Activated CD8-positive, alpha-beta T cell treated with anti-CD3 and anti-CD28 coated beads, Interleukin-2, amount 10 ng/mL, durations not matched to agents 7 days and 5 days (primary cell): ENCODE measurements around the gene GPR15. TPM values are rescaled to one million over a fixed set of nuclear protein-coding genes. Genes with fewer than 3 reads are reported as not detected.
A peak's percentile ranks its signal among the peaks of the same experiment; 100 is the strongest.
"Not testable (repeated sequence)": the region's sequence is repeated elsewhere in the genome, so short reads cannot be mapped to it uniquely, and the experiment has no call there.

ENCODE experiments used
- ATAC-seq: fragments of 150-1000 bp; cut with Tn5 transposase; one replicate; pipeline ENCODE4 v1.10.0; 2021; ENCODE audit warnings: moderate library complexity
- CTCF ChIA-PET: fragments of 350-600 bp; sonication (Branson Sonifier 250); formaldehyde crosslinking; loops from one replicate; lab custom pipeline; 2021; ENCODE audit warnings: antibody characterized with exemption; lab: Charles Lee
- POLR2A ChIA-PET: fragments of 350-600 bp; sonication (Branson Sonifier 250); formaldehyde crosslinking; loops from one replicate; lab custom pipeline; 2021; ENCODE audit warnings: antibody characterized with exemption; lab: Charles Lee
- DNase-seq: peaks from one replicate; pipeline ENCODE4 v3.0.0-alpha.2; 2020
- H3K27ac Mint-ChIP-seq: one replicate; pipeline ENCODE4 v1.8.0; 2021; ENCODE audit warnings: mild to moderate bottlenecking, mixed read lengths
- H3K27me3 Mint-ChIP-seq: one replicate; pipeline ENCODE4 v1.8.0; 2021; ENCODE audit warnings: low read depth, mixed read lengths
- H3K36me3 Mint-ChIP-seq: one replicate; pipeline ENCODE4 v1.8.0; 2021; ENCODE audit warnings: low read depth, mixed read lengths
- H3K4me1 Mint-ChIP-seq: one replicate; pipeline ENCODE4 v1.8.0; 2021; ENCODE audit warnings: low read depth, mixed read lengths
- H3K4me3 Mint-ChIP-seq: one replicate; pipeline ENCODE4 v1.8.0; 2021; ENCODE audit warnings: mild to moderate bottlenecking, mixed read lengths
- H3K9me3 Mint-ChIP-seq: one replicate; pipeline ENCODE4 v1.8.0; 2022; ENCODE audit warnings: mixed read lengths; ENCODE audit not compliant: insufficient read depth
- total RNA-seq, 2 experiments: library from RNA; stranded (reverse); gene quantifications; one replicate each; pipeline ENCODE4 v1.2.3, GENCODE V29; 2021

Gene GPR15
- total RNA-seq, 2 experiments from 2014 or later = 18.9 to 19.7 TPM

DNA sequence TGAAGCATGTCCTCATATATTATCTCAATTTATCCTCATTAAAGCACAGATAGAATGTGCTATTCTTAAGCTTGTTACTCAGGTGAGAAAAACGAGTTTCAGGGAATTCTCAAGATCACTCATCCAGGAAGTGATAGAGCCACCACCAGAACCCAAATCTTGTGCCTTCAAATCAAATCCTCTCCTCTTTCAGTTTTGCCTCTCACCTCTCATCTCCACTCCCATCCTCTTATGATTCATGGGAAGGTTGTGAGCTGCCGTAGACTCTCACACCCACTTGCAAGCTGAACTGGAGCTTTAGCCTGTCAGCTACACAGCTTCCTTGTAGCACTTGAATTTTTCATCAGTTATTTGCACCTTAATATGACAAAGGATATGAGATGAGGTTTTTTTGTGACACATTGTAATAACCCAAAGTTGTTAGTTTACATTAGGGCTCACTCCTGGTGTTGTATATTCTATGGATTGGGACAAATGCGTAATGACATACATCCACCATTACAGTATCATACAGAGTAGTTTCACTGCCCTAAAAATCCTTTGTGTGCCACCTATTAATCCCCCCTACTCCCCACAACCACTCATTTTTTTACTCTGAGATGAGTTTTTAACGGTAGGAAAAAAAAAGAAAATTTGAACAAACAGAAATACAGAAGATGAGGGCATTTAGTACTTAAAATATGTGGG is 25.7 kb downstream of the GPR15 start:
- Mint-ChIP-seq H3K4me3 (peak overlapping the region; percentile 89), H3K4me1 (peaks cover 88% of the 10 kb centered on the region), H3K27ac (peak overlapping the region; percentile 97), H3K9me3 (peaks cover 13% of the 10 kb centered on the region), H3K27me3 (no peaks in the 10 kb centered on the region), H3K36me3 (peaks cover 49% of the 10 kb centered on the region)
- ATAC-seq (peak; percentile 26), DNase-seq (peak; percentile 59)
- ChIA-PET CTCF (interaction anchor here (0.9 to 6.6 kb wide), 7 partner anchors 8 to 36 kb away, joined by 3 to 36 read pairs (median 21); partner anchors contain the start of genes CLDND1 and GPR15), POLR2A (interaction anchor here (1.0 to 11.8 kb wide), 9 partner anchors 7 to 41 kb away, joined by 3 to 217 read pairs (median 34); partner anchors contain the start of genes CLDND1, CPOX and GPR15)

DNA sequence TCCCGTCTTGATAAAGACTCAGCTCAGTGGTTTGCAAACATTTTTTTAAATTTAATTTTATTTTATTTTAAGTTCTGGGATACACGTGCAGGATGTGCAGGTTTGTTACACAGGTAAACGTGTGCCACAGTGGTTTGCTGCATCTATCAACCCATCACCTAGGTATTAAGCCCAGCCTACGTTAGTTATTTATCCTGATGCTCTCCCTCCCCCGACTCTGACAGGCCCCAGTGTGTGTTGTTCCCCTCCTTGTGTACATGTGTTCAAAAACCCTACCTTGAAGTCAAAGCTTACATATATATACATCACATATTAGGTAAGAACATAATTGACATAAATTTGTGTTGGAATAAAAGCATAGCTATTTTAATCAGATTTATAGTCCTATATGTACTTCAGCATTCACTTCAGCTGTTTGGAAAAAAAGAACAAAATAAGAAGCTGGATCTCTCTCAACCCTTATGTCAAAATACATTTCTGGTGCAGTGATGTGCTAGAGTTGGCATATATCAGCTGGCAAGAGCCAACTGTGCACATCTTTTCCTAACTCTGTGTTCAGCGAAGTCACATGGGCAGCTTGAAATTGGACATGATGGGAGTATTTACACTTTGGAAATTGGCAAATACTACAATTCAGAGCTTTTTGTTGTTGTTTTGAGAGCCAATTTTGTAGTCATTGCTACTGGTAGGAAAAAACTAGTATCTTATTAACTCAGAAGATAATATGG is 26.5 kb downstream of the GPR15 start:
- H3K36me3 Mint-ChIP-seq = peaks cover 41% of the 10 kb centered on the region
- ATAC-seq (no peak), DNase-seq (no peak)
- POLR2A ChIA-PET = interaction anchor here (0.6 to 11.8 kb wide), 8 partner anchors 6 to 37 kb away, joined by 3 to 217 read pairs (median 48); partner anchors contain the start of genes CLDND1, CPOX and GPR15
- peak overlapping the region; percentile 89 for H3K4me3 Mint-ChIP-seq
- peaks cover 87% of the 10 kb centered on the region for H3K4me1 Mint-ChIP-seq
- no peaks in the 10 kb centered on the region for H3K27me3 Mint-ChIP-seq
- H3K9me3 Mint-ChIP-seq = peaks cover 13% of the 10 kb centered on the region
- H3K27ac Mint-ChIP-seq = peak overlapping the region; percentile 97
- CTCF ChIA-PET = interaction anchor here (0.7 to 6.6 kb wide), 7 partner anchors 9 to 37 kb away, joined by 3 to 36 read pairs (median 4); partner anchors contain the start of gene CLDND1

DNA sequence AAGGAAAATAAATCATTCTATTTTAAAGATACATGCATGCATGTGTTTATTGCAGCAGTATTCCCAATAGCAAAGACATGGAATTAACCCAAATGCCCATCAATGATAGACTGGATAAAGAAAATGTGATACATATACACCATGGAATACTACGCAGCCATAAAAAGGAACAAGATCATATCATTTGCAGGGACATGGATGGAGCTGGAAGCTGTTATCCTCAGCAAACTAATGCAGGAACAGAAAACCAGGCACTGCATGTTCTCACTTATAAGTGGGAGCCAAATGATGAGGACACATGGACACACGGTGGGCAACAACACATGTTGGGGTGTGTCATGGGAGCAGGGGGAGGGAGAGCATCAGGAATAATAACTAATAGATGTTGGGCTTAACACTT is 28.0 kb downstream of the GPR15 start:
- DNase-seq, H3K27ac Mint-ChIP-seq, H3K27me3 Mint-ChIP-seq, ATAC-seq, H3K4me3 Mint-ChIP-seq: not testable (repeated sequence)
- Mint-ChIP-seq H3K9me3 (peaks cover 13% of the 10 kb centered on the region), H3K36me3 (peaks cover 32% of the 10 kb centered on the region), H3K4me1 (peaks cover 91% of the 10 kb centered on the region)
- POLR2A ChIA-PET = interaction anchor here (1.0 to 11.8 kb wide), 5 partner anchors 10 to 39 kb away, joined by 3 to 217 read pairs (median 7); partner anchors contain the start of genes CLDND1, CPOX and GPR15
- CTCF ChIA-PET = interaction anchor here (1.0 to 2.3 kb wide), 3 partner anchors 14 to 23 kb away, joined by 3 to 6 read pairs (median 3); no protein-coding TSS in a partner anchor

DNA sequence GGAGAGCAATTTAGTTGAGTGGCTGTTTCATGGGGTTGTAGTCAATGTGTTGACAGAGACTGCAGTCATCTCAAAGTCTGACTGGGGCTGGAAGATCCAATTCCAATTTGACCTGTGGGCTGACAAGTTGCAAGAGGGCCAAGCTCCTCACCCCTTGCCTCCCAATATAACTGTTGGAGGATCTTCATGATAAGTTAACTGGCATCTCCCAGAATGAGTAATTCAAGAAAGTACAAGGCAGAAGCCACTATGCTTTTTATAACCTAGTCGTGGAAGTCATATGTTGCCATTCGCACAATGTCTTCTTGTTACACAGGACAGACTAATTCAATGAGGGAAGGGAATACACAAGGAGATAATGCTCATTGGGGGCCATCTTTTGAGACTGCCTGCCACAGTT is 29.1 kb downstream of the GPR15 start:
- Mint-ChIP-seq H3K4me1 (peaks cover 93% of the 10 kb centered on the region), H3K27ac (peak overlapping the region; percentile 37), H3K36me3 (peaks cover 26% of the 10 kb centered on the region), H3K9me3 (peaks cover 13% of the 10 kb centered on the region), H3K27me3 (no peaks in the 10 kb centered on the region), H3K4me3 (no peak overlapping the region)
- ChIA-PET POLR2A (interaction anchor here (7.8 kb wide), 1 partner anchor 40 kb away, joined by 113 read pairs; the partner anchor contains the start of gene CLDND1), CTCF (interaction anchor here (1.4 to 2.3 kb wide), 2 partner anchors 12 to 14 kb away, joined by 4 to 14 read pairs; no protein-coding TSS in a partner anchor)
- DNase-seq (no peak), ATAC-seq (no peak)

DNA sequence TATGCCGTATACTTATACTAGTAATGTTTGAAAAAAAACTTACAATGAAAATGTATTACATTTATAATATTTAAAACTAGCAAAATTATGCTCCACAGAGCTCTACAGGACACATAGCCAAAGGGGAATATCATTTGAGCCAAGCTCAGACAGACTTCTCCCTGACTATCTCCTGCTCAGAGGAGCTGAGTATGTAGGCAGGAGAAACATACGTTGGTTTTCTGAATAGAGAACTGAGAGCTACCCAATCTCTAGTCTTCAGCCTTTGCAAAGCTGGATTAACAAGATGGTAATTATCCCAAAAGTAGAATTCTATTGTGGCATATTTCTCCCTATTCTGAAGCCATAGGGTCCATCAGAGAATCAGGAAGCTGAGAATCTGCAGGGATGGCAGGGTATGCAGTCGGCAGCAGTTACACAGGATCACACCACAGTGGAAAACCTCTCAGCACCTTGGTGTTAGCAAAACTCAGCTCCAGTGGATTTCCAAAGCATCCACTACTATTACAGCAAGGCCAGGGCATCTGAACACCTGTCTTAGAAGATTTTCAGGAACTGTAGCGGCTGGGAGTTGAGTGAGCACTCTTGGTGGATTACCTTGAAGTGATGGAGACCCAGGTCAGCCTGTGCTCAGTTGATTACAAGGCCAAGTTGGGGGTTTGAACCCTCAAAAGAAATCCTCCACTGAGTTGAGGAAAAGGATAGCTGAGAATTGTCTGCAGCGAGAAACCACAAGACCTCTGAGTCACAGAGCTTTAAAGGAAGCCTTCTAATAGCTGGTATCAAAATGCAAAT is 30.1 kb downstream of the GPR15 start:
- peaks cover 93% of the 10 kb centered on the region for H3K4me1 Mint-ChIP-seq
- peaks cover 13% of the 10 kb centered on the region for H3K9me3 Mint-ChIP-seq
- POLR2A ChIA-PET = interaction anchor here (0.9 to 7.1 kb wide), 7 partner anchors 8 to 40 kb away, joined by 4 to 114 read pairs (median 9); partner anchors contain the start of genes CLDND1 and GPR15
- CTCF ChIA-PET = interaction anchor here (0.7 to 2.3 kb wide), 6 partner anchors 10 to 522 kb away, joined by 3 to 14 read pairs (median 4); partner anchors contain the start of genes CLDND1 and CPOX
- no peaks in the 10 kb centered on the region for H3K27me3 Mint-ChIP-seq
- ATAC-seq = peak; percentile 34
- H3K4me3 Mint-ChIP-seq = peak overlapping the region; percentile 46
- peak; percentile 53 for DNase-seq
- peaks cover 29% of the 10 kb centered on the region for H3K36me3 Mint-ChIP-seq
- peak overlapping the region; percentile 90 for H3K27ac Mint-ChIP-seq

DNA sequence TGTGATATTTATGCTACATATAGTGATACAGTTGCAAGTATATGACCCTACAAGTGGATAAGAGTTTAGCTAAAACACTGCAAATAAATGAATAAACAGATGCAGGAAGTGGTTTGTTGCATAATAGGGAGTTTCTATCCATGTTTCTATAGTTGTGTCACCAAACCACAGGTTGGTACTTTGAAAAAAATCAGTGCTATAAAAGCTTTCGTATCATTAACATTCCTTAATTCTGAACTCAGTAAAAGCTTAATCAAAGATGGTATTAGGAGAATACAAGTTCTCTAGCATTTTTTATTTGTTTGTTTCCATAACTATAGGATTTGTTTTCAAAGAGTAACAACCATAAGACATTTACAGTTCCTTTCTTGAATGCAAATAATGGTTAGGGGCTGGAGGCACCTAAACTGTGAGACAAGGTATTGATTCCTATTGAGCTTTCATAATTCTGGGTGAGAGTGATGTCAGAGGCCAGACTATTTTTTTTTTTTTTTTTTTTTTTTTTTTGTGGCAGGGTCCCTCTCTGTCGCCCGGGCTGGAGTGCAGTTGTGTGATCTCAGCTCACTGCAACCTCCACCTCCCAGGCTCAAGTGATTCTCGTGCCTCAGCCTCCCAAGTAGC is 32.0 kb downstream of the GPR15 start:
- peak; percentile 15 for ATAC-seq
- ChIA-PET CTCF (interaction anchor here (0.8 to 3.0 kb wide), 10 partner anchors 9 to 42 kb away, joined by 3 to 15 read pairs (median 6); partner anchors contain the start of gene CLDND1), POLR2A (interaction anchor here (0.7 to 7.1 kb wide), 13 partner anchors 10 to 49 kb away, joined by 3 to 114 read pairs (median 4); partner anchors contain the start of genes CLDND1, CPOX and GPR15)
- peak overlapping the region; percentile 58 for H3K4me3 Mint-ChIP-seq
- H3K36me3 Mint-ChIP-seq = peaks cover 33% of the 10 kb centered on the region
- H3K9me3 Mint-ChIP-seq = peaks cover 16% of the 10 kb centered on the region
- peaks cover 90% of the 10 kb centered on the region for H3K4me1 Mint-ChIP-seq
- DNase-seq = no peak
- no peaks in the 10 kb centered on the region for H3K27me3 Mint-ChIP-seq
- peak overlapping the region; percentile 96 for H3K27ac Mint-ChIP-seq

DNA sequence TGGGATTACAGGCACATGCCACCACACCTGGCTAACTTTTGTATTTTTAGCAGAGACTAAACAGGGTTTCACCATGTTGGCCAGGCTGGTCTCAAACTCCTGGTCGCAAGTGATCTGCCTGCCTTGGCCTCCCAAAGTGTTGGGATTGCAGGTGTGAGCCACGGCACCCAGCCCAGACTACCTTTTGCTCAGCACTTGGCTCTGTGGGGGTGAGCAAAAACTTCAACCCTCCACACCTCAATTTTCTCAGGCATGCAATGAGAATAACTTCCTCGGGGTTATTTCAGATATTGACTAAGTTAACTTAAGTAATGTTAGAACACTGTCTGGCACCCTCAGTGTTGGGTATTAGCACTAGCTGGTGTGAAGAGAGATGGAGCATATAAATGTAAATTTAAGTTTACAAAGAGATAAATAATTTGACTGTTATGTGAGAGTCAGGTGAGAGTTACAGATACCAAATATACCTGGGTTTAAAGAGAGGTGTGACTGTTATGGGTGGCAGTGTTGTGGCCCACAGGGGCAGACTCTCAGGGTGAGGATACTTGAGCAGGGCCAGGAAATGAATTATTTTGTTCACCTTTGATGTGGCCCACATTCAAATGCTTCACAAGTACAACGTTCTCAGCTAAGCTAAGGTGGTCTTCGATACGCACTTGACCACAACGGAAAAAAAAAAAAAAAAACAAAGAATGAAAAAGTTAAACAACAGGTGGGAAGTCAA is 32.7 kb downstream of the GPR15 start:
- POLR2A ChIA-PET = interaction anchor here (0.9 to 7.1 kb wide), 15 partner anchors 10 to 52 kb away, joined by 3 to 114 read pairs (median 5); partner anchors contain the start of genes CLDND1, CPOX and GPR15
- DNase-seq (peak; percentile 69), ATAC-seq (peak; percentile 75)
- Mint-ChIP-seq H3K36me3 (peaks cover 33% of the 10 kb centered on the region), H3K27me3 (no peaks in the 10 kb centered on the region), H3K4me3 (peak overlapping the region; percentile 67), H3K27ac (peak overlapping the region; percentile 96), H3K4me1 (peaks cover 90% of the 10 kb centered on the region), H3K9me3 (peaks cover 14% of the 10 kb centered on the region)
- CTCF ChIA-PET = interaction anchor here (0.8 to 3.0 kb wide), 14 partner anchors 8 to 43 kb away, joined by 3 to 15 read pairs (median 6); partner anchors contain the start of gene CLDND1

DNA sequence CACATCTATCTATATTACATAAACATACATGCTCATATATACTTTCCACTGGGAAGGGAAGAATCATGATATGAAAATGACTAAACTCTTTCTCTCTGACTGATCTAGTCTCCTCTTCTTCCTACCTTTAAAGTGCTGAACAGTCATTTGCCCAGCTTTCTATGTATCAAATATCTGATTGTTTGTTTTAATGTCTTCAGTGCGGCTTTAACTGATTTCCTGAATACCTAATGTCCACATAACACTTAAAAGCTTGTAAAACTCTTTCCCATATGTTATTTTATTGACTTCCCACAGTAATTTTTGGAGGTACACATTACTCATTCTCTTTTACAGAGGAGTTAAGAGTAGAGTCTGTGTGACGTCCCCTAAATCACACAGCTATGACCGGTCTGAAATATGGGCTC is 33.5 kb downstream of the GPR15 start:
- DNase-seq (no peak), ATAC-seq (peak; percentile 13)
- ChIA-PET CTCF (interaction anchor here (0.9 to 3.0 kb wide), 8 partner anchors 7 to 35 kb away, joined by 3 to 11 read pairs (median 8); no protein-coding TSS in a partner anchor), POLR2A (interaction anchor here (1.3 to 7.1 kb wide), 10 partner anchors 11 to 53 kb away, joined by 3 to 114 read pairs (median 8); partner anchors contain the start of genes CLDND1, CPOX and GPR15)
- H3K27me3 Mint-ChIP-seq = no peaks in the 10 kb centered on the region
- H3K4me3 Mint-ChIP-seq = peak overlapping the region; percentile 42
- peaks cover 30% of the 10 kb centered on the region for H3K36me3 Mint-ChIP-seq
- peak overlapping the region; percentile 82 for H3K27ac Mint-ChIP-seq
- peaks cover 87% of the 10 kb centered on the region for H3K4me1 Mint-ChIP-seq
- peaks cover 6% of the 10 kb centered on the region for H3K9me3 Mint-ChIP-seq

DNA sequence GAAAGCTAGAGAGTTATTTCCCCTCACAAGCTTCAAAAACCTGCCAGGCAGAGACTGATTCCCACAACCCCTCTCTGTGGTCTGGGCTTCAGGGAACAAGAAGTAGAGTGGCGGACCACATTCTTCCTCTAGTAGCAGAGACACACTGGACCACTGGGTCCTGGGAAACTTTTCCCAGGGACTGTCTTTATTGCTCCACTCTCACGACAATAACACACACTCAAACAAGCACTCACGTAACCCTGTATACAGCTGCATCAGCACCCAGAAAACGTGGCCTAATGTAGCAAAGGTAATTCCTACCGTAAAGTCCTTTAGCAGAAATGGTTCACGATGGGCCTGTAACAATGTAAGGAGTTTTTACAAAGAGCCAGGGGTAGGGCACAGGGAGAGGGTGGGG is 34.1 kb downstream of the GPR15 start:
- POLR2A ChIA-PET = interaction anchor here (1.3 to 7.1 kb wide), 8 partner anchors 12 to 54 kb away, joined by 3 to 114 read pairs (median 12); partner anchors contain the start of genes CLDND1, CPOX and GPR15
- CTCF ChIA-PET = interaction anchor here (1.2 to 3.0 kb wide), 6 partner anchors 8 to 35 kb away, joined by 3 to 11 read pairs (median 9); no protein-coding TSS in a partner anchor
- no peaks in the 10 kb centered on the region for H3K27me3 Mint-ChIP-seq
- peak overlapping the region; percentile 82 for H3K27ac Mint-ChIP-seq
- peak overlapping the region; percentile 42 for H3K4me3 Mint-ChIP-seq
- peaks cover 3% of the 10 kb centered on the region for H3K9me3 Mint-ChIP-seq
- H3K36me3 Mint-ChIP-seq = peaks cover 30% of the 10 kb centered on the region
- ATAC-seq = no peak
- DNase-seq = no peak
- peaks cover 85% of the 10 kb centered on the region for H3K4me1 Mint-ChIP-seq
